ENCODE data around the gene USP21. TPM values are rescaled to one million over a fixed set of nuclear protein-coding genes. Genes with fewer than 3 reads are reported as not detected.

USP21 gene
- total and polyA plus RNA-seq, 11 donors: 12.3 to 20.0 (median 14.1) TPM

DNA sequence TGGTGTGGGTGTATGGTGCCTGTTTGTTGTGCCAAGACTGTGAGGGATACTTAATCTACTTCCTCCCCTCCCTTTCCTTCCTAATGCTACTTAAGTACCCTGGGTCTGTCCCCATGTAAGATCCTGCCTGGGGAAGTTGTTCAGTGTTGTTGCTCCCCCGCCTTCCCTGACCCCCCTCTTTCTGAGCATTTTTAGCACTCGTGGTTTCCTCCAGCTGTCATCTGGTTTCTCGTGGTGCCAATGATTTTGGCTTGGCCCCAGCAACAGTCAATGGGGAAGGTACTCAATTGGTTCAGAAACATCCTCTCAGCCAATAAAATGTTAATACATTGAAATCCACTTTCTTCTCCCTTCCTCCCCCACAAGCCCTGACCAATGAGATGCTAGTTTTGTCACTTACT, 26.0 kb downstream of the USP21 start:
- 0% methylated on average over 3 of the region's 3 CpGs for WGBS, 4 donors
- peak overlapping the region; percentile 19 to 92 (median 66) for H3K27ac ChIP-seq
- TF ChIP-seq POLR2A (IDR thresholded peaks at IDR 0.05): no peak
- TF ChIP-seq, protein P1, sequence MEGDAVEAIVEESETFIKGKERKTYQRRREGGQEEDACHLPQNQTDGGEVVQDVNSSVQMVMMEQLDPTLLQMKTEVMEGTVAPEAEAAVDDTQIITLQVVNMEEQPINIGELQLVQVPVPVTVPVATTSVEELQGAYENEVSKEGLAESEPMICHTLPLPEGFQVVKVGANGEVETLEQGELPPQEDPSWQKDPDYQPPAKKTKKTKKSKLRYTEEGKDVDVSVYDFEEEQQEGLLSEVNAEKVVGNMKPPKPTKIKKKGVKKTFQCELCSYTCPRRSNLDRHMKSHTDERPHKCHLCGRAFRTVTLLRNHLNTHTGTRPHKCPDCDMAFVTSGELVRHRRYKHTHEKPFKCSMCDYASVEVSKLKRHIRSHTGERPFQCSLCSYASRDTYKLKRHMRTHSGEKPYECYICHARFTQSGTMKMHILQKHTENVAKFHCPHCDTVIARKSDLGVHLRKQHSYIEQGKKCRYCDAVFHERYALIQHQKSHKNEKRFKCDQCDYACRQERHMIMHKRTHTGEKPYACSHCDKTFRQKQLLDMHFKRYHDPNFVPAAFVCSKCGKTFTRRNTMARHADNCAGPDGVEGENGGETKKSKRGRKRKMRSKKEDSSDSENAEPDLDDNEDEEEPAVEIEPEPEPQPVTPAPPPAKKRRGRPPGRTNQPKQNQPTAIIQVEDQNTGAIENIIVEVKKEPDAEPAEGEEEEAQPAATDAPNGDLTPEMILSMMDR (IDR thresholded peaks at IDR 0.05): no peak
- H3K4me3 ChIP-seq: peak overlapping the region in 1 of 12 donors; percentile 42
- no peaks in the 10 kb centered on the region for H3K9me3 ChIP-seq
- peaks cover 0 to 91% (median 20%) of the 10 kb centered on the region in 12 donors for H3K4me1 ChIP-seq
- H3K36me3 ChIP-seq: no peaks in the 10 kb centered on the region
- intact Hi-C loops (cut with DNase I): loop anchor here in 1 of 10 donors (5.0 kb wide), 1 partner anchor 202 kb away; no protein-coding TSS in a partner anchor
- DNase-seq (peak; percentile 82 to 90 (median 89)), ATAC-seq (peak; percentile 76 to 93 (median 87))
- no peaks in the 10 kb centered on the region for H3K27me3 ChIP-seq

DNA sequence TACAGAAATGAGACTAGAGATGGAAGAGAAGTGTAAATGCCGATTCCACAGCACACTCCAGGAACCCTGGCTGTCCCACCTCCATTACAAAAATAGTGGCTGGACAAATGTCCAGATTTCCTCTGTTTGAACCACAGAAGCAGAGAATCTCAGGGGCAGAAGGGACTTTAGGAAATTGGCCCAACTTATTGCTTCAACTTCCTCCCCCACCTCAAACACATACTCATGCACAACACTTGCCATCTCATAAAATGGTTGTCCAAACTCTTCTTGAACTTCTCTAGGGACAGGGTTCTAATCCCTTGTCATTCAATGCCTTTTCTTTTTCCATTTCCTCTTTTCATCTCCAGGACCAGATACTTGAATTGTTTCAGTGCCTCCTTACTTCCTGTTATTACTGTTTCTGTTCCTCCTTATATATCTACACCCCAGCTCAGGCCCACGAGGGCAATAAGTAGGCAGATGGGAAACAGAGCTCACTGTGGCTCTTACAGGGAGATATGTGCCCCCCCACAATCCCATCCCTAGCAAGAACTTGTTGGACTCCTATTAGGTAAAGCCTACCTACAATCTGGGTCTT, 26.5 kb downstream of the USP21 start:
- intact Hi-C loops (cut with DNase I): loop anchor here in 1 of 10 donors (5.0 kb wide), 1 partner anchor 201 kb away; no protein-coding TSS in a partner anchor
- no peak overlapping the region for H3K4me3 ChIP-seq

DNA sequence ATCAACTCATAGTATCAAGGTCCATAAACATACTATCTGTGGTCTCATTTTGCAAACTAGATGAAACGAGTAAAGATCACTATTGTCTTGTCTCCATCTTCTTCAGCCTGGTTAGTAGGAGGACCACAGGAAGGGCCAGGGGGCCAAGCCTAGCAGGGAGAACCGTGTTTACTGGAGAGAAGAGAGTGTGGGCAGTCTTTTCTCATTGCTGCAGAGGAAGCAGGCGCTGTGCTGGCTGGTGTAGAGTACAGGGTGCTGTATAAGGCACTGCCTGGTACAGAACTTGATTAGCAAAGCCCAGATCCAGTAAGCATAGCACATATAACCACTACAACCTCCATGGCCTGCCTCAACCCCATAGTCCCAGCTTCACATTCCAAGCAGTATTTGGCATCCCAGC, 28.0 kb downstream of the USP21 start:
- DNase-seq: peak in 1 of 5 donors; percentile 50
- H3K9me3 ChIP-seq: no peaks in the 10 kb centered on the region
- TF ChIP-seq, protein P1 (IDR thresholded peaks at IDR 0.05): no peak
- no peak for TF ChIP-seq POLR2A (IDR thresholded peaks at IDR 0.05)
- peak overlapping the region in 3 of 12 donors; percentile 70 to 92 (median 76) for H3K27ac ChIP-seq
- WGBS, 4 donors: 69 to 77% (median 75%) methylated on average over 3 of the region's 3 CpGs
- H3K4me3 ChIP-seq: no peak overlapping the region
- peaks cover 0 to 81% (median 22%) of the 10 kb centered on the region in 12 donors for H3K4me1 ChIP-seq
- ATAC-seq: no peak
- H3K27me3 ChIP-seq: no peaks in the 10 kb centered on the region
- peaks cover 0 to 15% (median 7%) of the 10 kb centered on the region in 9 donors for H3K36me3 ChIP-seq
- intact Hi-C loops (cut with DNase I): loop anchor here in 1 of 10 donors (5.0 kb wide), 1 partner anchor 200 kb away; no protein-coding TSS in a partner anchor

More for the DNA sequence above, 26.5 kb downstream of the USP21 start:
- Histone ChIP-seq H3K27me3 (no peaks in the 10 kb centered on the region), H3K36me3 (peaks cover 0 to 3% (median under 1%) of the 10 kb centered on the region in 9 donors), H3K4me1 (peaks cover 0 to 90% (median 21%) of the 10 kb centered on the region in 12 donors), H3K9me3 (no peaks in the 10 kb centered on the region), H3K27ac (peak overlapping the region; percentile 19 to 92 (median 66))
- 23 to 31% (median 27%) methylated on average over 2 of the region's 2 CpGs for WGBS, 4 donors
- DNase-seq: peak in 2 of 5 donors; percentile 24 to 36
- ATAC-seq: peak in 3 of 4 donors; percentile 3 to 44 (median 12)
- no peak for TF ChIP-seq POLR2A (IDR thresholded peaks at IDR 0.05)
- TF ChIP-seq, protein P1 (IDR thresholded peaks at IDR 0.05): no peak

DNA sequence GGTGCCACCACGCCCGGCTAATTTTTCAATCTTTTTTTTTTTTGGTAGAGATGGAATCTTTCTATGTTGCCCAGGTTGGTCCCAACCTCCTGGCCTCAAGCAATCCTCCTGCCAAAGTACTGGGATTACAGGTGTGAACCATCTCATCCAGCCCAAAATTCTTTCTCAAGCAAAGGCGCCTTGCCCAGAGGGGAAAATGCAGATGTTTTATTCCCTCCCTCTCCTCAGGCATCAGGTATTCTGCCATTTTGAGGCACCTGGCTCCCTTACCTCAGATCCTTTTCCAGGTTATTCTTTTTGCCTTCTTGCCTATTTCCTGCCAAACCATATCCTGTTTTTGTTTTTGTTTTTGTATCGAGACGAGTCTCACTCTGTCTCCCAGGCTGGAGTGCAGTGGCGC, 29.1 kb downstream of the USP21 start:
- Histone ChIP-seq H3K27ac (no peak overlapping the region), H3K27me3 (no peaks in the 10 kb centered on the region), H3K36me3 (peaks cover 0 to 25% (median 7%) of the 10 kb centered on the region in 9 donors), H3K4me1 (peaks cover 0 to 80% (median 30%) of the 10 kb centered on the region in 12 donors), H3K9me3 (no peaks in the 10 kb centered on the region), H3K4me3 (no peak overlapping the region)
- TF ChIP-seq POLR2A (IDR thresholded peaks at IDR 0.05): no peak
- TF ChIP-seq, protein P1 (IDR thresholded peaks at IDR 0.05): no peak
- ATAC-seq (no peak), DNase-seq (no peak)
- WGBS, 4 donors: 78 to 85% (median 83%) methylated on average over 6 of the region's 6 CpGs
- intact Hi-C loops (cut with DNase I): loop anchor here in 1 of 10 donors (5.0 kb wide), 1 partner anchor 199 kb away; no protein-coding TSS in a partner anchor

Data from heart left ventricle (tissue), 16 donors.